Endometrial microvascular endothelial cells (primary cell): ENCODE data around the gene NIPAL3. TPM values are rescaled to one million over a fixed set of nuclear protein-coding genes. Genes with fewer than 3 reads are reported as not detected.

Source experiments
- in situ Hi-C: cut with HindIII; loops from 2 replicates; pipeline ENCODE4 v1.10.0; 2017; ENCODE audit warnings: low sequenced_read_pairs, low pct_unique_long_range_greater_than_20kb; ENCODE audit errors: inconsistent ontology term
- total RNA-seq: library from RNA; depleted of rRNA; stranded (reverse); fragments of >200 nt; gene quantifications from one replicate; pipeline ENCODE4 v1.2.3, GENCODE V29; 2015; ENCODE audit errors: inconsistent ontology term

Gene NIPAL3
- 22.4 TPM for total RNA-seq

DNA sequence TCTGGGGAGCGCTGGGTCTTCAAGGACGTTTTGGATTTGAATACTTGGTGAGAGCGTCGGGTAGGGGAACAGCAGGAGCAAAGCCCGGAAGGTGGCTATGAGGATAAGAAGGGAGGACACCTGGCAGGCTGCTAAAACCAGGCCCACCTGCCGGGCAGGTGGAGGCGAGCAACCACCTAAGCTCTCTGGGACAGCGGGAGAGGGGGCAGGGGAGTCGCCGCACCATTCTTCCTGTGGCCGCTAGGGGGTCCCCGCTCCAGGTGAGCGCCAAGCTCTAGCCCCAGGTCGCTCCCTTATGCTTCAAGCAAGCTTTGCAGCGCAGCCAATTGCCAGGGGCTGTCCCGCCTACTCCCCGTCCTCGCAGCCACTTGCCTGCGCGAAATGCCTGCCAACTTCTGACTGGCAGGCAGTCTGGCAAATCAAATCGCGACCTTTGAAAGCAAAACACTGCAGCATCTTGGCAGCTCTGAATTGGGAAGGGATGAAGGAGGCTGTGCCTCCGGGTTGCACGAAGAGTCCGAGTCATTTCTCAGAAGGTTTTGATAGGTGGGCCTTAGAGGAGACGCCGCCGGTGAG, at the start of gene NIPAL3:
Gene NIPAL3 (plus strand): TSS at position 469 of the 576 bp plus-strand sequence. CDS start 3,746 bp downstream, outside the sequence.
- in situ Hi-C loops = no loop called here

DNA sequence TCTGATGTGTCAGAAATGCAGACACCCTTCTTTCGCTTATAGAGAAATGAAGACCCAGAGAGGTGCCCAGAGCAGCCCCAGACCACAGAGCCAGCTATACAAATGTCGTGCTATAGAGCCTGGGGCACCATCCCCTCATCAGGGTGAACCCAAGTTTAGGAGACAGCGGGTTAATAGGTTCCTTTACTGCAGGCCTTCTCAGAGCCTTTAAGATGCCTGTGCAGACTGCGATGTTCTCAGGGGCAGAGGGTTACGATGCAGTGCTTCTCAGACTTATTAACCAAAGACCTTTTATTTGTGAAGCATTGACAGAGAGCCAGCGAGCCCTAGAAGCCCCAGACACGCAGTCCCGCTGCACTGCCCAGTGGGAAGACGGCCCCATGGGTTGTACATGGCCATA, 48.9 kb upstream of the NIPAL3 start:
- in situ Hi-C loops = no loop called here

DNA sequence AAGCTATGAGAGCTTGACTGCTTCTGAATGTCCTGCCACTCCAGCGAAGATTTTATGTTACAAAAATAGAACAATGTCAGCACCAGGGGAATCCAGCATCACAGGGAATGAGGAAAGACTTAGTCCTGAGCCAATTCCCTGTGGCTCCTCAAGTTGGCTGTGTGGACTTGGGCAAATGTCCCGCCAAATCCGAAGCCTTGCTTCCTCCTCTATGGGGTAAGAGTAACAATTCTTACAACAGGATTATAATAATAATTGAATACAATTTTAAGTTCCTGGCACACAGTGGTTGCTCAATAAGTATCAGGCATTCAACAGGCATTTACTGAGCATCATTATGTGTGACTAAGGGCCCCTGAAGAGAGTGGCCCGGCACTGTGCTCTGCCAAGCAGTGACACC, 46.4 kb upstream of the NIPAL3 start:
- in situ Hi-C loops = no loop called here

DNA sequence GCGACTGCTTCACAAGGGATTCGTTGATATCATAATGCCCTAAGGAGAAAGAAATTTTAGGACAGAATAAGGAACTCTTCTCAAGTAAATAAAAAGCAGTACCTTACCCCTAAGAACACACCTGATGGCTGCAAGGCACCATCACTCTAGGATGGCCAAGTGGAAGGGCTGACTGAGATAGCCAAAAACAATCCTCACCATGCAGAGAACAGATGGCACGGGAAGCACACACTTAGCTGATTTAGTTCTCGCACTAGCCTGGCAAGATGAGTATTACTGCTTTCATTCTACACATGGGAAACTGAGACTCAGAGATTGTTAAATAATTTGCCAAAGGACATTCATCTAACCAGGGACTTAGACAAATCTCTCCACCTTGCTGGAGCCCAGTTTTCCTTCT, 45.8 kb upstream of the NIPAL3 start:
- in situ Hi-C loops = no loop called here

DNA sequence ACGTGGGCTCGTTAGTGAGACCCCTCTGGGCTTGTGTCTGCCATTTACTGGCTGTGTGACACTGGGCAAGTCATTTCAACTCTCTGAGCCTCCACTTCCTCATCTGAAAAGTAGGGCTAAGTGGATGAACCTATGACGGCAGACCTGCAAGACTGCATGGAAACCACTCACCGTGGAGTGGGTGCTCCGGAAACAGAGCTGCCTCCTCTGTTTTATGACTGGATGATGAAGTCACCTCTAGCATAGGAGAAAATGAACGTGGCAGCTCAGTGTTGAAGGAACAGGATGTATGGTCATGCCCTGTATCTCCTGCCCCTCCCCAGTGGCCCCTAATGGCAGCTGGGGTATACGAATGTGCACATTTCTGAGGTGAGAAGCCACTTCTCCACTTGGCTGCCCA, 42.6 kb upstream of the NIPAL3 start:
- in situ Hi-C loops = no loop called here

DNA sequence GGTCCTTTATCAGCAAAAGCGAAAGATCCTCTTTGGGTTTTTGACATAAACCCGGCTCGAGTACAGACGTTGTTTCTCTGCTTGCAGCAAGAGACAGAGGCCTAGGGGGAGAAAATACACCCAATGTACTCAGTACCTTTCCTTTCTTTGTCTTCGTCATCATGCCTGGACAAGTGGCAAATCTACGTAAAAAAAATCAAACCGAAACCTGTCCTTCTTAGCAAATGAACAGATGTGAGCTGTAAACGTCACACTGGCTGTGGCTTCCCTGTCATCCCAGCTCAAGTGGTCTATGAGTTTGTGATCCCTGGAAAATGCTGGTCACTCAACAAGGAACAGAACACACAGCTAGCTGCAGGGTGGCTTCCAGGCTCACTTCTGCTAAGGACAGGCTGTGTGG, 41.9 kb upstream of the NIPAL3 start:
- in situ Hi-C loops = no loop called here

DNA sequence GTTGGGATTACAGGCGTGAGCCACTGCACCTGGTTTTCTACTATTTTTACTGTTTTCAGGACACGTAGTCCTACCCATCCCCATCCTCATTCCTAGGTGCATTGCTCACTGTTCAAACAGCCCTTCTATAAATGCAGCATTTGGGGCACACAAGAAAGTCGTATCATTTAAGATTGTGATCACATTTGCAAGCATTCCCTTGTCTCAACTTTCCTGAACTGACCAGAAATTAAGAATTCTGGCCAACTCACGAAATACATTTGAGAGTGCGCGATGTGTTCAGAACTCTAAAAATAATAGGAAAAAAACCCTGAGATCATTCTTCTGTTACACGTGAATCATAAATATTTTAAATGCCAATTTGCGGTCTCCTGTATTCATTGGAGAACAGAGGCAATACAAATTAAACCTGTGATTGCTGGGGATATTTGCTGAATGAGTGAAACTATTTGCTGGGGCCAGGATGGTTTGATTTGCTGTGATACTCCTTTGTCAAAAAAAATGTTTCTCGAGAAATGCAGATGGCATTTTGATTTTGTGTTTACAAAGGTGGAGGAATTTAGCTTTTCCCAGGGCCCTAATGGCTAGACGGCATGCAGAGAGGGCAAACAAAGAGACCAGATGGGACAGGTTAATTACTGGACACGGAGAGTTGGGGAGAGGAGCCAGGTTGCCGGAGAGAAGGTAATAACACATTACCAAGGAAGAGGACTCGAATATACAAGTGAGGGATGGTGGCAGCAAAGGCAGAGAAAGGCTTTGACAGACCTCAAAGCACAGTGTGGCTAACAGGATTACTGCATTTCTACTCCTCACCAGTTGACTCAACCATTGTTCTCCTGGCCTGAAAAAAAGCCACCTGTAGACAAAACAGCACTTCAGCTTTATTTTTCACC, 40.5 kb upstream of the NIPAL3 start:
- in situ Hi-C loops = no loop called here

DNA sequence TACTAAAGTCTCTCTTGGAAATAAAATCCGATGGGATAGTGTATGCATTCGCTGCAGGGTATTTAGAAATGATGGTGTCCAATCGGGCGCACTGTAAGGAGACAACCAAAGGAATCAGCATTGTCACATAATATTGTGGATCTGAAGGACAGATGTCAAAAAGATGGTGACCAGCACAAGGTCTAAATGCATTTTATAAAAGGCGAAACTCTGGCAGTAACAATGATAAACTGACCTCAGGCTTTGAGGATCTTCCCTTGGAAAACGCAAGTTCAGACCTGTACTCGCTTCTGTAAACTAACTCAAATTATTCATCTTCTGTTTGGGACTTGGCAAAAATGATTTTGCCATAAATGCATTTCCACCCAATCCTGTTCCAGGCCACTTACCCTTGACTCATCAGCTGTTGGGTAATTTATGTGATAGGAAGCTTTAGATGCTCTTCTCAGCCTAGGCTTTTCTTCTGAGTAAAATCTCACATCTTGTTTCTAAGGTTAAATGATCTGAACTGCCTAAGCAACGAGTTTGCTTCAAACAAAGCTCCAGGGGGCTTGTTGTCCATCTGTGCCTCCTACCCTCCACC, 35.8 kb upstream of the NIPAL3 start:
- in situ Hi-C loops = no loop called here

DNA sequence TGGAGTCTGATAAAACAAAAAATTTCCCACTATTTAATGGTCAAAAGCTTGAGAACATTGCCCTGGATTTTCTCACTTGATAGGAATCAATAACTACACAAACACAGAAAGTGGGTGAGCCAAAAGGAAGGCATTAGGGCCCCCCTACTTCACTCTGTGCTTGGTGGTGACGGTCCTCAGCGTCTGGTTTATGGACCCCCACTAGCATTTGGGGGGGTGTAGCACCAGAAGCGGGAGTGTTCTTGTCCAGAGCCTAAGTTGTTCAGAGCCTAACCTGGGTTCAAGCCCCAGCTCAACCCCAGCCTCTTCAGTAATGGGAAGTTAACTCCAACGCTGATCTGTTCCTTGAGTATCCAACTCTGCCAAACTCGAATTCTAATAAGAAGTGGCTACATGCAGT, 35.1 kb upstream of the NIPAL3 start:
- in situ Hi-C loops = no loop called here

DNA sequence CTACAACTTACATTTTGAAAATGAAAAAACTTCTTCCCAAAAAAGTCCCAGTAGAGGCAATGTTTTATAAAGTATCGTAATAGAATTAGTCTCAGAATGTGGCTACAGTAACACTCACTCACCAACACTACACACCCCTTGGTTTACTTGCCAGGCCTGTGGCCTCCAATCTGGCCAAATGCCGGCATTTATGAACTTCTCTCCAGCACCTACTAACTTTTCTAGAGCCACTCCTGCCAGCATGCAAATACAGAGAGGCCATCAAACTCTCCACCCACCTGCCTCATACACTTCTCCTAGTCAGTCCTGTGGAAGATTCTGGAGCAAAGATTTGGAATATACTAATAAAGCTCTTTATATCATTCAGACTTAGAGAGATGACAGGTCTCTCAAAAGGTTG, 34.3 kb upstream of the NIPAL3 start:
- in situ Hi-C loops = no loop called here

DNA sequence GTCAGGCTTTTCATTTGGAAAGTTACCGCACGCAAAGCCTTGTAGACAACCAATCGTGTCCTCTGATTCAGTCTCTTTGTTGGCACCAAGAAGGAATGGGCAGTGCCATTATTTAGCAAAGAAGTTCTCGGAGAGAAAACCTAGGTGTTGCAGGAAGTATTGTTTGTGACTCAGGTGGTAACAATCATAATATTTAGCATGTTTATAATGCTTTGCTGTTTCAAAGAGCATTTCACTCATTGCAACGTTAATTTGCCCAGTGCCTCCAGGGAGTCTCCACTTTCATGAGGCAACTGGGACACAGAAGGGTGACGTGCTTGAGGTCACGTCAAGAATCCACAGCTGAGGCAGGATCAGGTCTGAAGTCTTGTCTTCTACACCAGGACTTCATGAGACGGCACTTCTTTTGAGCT, 33.4 kb upstream of the NIPAL3 start:
- in situ Hi-C loops = no loop called here

DNA sequence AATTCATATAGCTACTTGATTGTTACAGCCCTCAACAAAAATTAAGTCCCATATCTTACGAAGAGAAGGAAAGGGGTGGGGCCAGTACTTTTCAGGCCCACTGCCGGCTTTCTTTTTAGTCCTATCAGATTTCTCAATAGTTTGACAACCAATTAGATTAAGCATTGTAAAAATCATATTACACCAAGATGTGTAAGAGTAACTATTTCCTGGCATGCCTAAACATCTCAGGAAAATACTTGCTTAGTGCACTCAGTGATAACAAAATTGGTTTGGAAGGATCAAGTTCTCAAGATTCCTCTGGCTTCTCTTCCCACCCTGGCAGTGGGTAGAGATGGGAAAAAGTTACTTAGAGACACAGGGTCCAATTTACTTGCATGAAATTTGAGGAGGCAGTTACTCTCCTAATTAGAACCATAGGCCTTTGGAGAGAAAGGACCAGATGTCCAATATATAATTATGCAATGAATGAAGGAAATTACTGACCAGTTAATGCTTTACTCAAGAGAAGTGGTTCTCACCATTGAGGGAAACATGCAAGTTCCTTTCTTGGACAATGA, 32.1 kb upstream of the NIPAL3 start:
- in situ Hi-C loops = no loop called here

DNA sequence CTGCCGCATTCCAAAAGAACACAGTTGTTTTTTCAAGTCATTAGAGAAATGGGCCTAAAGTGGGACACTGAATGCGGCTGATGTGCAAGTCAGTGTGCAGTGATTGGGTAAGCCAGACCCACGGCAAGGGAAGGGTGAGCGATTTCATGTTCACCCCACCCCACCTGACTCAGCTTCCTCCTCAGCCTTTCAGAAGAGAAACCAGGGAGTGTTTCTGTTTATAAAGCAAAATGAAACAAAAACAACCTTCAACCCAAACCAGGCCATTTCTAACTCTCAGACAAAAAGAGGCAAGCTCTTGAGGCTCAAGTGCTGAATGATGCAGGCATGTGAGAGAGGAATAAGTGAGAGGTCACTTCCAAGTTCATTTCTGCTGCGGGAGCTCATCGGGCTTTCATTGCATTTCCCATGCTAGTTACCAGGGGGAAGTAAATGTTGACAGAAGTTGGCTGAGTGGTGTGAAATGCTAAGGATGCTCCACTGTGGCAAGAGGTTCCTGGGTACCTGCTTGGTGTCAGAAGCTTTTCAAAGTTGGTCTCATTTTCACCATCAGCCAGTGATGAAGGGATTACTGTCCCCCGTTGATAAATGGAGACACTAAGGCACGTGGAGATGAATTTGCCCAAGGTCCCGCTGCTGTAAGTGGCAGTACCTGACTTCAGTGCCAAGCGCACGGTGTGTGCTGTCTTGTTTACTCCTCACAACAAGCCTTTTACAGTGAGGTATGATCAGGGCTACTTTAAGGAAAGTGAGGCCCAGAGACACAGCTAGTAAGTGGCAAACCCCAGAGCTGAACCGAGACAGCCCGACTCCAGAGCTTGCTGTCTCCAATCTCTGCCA, 31.1 kb upstream of the NIPAL3 start:
- in situ Hi-C loops = no loop called here

DNA sequence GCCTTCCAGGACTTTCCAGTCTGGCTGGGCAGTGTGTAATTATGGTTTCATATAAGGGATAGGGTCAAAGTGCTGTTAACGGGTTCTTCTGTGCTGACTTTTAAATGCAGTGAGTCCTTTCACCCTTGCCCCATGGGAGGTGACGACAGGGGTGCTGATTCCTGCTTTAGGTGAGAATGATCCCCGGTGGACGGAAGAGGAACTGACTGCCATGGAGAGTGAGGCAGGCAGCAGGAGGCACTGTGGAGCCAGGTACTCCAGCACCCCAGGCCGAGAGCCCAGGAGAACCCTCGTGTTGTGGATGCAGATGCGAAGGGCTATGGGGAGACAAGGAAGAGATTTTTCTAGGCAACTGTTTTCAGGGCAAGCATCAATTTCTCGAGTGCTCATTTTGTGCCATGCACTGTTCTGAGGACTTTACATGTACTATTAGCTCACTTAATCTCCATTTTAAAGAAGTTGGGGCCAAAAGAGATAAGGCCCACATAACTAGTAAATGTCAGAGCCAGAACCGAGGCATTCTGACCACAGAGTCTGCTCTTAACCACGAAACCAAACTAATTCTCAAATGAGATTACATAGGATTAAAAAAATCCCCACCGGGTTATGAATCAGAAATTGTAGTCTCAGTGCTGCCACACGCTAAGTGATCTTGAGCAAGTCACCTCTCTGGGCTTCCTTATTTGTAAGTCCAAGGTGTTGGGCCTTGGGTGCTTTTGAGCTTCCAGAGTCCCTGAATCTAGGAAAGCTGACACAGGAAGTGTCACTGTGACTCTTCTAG, 30.3 kb upstream of the NIPAL3 start:
- in situ Hi-C loops = no loop called here

DNA sequence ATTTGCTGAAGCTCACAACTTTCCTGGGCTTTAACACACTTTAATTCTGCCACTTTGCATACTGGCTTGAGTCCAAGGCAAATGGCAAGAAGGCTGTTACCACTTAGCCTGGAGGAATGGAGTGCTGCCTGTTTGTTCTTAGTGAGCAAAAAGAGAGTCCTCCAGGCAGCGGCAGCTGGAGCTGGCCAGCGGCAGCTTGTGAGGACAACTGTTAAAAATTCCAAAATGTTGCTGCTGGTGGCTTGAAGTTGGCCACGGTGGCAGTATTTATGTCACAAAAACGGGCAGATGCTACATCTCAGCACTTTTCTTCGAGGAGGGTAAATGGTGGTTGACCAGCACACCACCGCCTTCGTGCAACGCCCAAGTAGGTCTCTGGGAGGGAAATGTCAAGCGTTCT, 29.4 kb upstream of the NIPAL3 start:
- in situ Hi-C loops = no loop called here

DNA sequence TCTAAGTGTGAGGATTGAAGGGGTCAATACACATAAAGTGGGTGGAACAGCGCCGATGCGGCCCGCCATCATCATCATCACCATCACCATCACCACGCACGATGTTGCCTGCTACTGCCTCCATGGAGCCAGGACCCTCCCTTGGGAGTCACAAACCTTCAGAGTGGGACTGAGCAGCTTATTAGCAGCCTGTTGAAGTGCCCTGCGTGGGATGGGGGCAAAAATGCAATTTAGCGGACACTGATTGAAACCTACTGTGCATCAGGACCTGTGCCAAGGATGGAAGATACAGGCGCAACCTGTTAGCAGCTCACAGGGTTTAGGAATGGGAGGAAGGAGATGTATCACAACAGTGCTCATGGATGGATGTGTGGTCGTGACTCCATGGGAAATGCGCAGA, 28.7 kb upstream of the NIPAL3 start:
- in situ Hi-C loops = no loop called here

DNA sequence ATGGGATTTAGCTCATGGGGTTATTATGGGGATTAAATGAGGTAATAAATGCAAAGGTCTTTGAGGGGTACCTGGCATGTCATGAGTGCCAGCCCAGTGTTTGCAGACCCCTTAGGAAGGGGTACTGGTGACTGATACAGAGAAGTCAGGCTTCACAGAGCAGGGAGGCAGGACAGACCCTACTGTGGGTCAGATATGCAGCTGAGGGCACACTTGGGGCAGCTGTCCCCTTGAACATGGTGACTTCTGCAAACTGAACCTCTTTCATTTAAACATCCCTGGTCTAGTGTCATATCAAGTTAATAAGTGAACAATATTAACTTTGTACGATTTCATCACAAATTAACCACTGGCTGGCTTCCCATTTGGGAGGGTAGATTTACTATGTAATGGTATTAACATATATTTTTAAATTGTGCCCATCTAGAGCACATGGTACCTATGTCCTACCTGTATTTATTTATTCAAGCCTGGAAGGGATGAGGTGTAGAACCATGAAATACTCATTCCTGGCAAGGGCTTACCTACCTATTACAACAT, 27.9 kb upstream of the NIPAL3 start:
- in situ Hi-C loops = no loop called here

DNA sequence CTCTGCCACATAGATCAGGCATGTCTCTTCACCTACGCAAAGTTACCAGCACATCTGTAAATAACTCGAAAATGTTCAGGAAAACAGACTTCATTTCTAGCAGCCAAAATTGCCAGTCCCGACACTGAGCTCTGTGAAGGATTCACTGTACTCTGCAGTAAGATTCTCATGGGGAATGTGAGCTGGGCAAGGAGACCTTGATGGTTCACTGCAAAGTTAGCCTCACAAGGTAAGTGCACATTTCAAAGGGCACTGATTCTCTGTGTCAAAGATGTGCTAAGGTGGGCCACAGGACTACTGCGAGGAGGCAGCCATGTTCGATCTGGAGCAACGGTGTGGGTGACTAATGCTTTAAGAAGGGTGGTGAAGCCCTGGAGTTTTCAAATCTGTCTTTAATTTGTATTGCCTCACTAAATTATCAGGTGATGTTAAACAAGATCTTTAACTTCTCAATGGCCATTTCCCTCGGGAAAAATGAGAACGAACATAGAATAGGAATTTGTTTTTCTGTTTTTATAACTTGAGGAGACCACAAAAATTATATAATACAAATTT, 27.2 kb upstream of the NIPAL3 start:
- in situ Hi-C loops = no loop called here
